HG03460 (cell line): Measurements from ENCODE around the gene ARHGAP10.
"Not testable (repeated sequence)": the region's sequence is repeated elsewhere in the genome, so short reads cannot be mapped to it uniquely, and the experiment has no call there.

ENCODE experiments used
- ATAC-seq: cut with Tn5 transposase; IDR thresholded peaks from one replicate; pipeline ENCODE4 v1.9.1; 2021; ENCODE audit not compliant: unreplicated experiment

Gene ARHGAP10

DNA sequence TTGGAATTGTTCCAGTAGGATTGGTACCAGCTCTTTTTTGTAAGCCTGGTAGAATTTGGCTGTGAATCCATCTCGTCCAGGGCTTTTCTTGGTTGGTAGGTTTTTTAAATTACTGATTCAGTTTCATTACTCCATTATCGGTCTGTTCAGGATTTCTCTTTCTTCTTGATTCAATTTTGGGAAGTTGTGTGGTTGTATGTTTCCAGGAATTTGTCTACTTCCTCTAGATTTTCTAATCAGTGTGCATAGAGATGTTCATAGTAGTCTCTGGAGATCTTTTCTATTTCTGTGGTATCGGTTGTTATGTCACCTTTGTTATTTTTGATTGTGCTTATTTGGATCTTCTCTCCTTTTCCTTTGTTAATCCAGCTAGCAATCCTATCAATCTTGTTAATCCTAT is 248.7 kb downstream of the ARHGAP10 start:
- no peak for ATAC-seq

DNA sequence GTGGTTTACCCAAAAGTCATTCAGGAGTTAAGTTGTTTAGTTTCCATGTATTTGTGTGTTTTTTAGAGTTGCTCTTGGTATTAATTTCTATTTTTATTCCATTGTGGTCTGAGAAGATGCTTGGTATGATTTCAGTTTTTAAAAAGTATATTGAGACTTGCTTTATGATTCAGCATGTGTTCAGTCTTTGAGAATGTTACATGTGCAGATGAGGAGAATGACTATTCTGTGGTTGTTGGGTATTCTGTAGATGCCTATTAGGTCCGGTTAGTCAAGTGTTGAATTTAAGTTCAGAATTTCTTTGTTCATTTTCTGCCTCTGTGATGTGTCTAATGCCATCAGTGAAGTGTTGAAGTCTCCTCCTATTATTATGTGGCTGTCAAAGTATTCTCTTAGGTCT is 249.4 kb downstream of the ARHGAP10 start:
- peak; percentile 88 for ATAC-seq

GRCh38 chr4:147984065-147984777 is 252.3 kb downstream of the ARHGAP10 start:
- no peak for ATAC-seq

GRCh38 chr4:147984778-147985138 is 252.9 kb downstream of the ARHGAP10 start:
- ATAC-seq, result no peak

GRCh38 chr4:147985376-147985775 is 253.5 kb downstream of the ARHGAP10 start:
- ATAC-seq, result no peak

DNA sequence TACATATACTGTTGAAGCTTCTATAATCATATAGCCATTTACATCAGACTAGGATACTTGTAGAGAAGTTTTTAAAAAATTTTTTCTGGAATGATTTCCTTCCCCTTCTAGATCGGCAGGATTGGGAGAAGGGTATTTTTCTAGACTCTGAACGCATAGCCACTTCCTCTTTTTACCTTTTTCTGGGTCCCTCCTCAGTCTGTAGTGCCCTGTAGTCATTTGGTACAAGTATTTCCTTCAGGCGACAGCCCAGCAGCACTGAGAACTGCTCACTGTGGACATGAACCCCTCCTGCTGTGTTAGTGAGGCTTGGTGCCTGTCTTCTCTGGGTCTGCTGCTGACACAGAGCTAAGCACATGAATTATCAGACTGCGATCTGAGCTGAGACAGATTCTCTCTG is 255.4 kb downstream of the ARHGAP10 start:
- ATAC-seq, result peak; percentile 63

GRCh38 chr4:147991543-147992283 is 259.8 kb downstream of the ARHGAP10 start:
- no peak for ATAC-seq

GRCh38 chr4:147994076-147994475 is 262.2 kb downstream of the ARHGAP10 start:
- no peak for ATAC-seq

DNA sequence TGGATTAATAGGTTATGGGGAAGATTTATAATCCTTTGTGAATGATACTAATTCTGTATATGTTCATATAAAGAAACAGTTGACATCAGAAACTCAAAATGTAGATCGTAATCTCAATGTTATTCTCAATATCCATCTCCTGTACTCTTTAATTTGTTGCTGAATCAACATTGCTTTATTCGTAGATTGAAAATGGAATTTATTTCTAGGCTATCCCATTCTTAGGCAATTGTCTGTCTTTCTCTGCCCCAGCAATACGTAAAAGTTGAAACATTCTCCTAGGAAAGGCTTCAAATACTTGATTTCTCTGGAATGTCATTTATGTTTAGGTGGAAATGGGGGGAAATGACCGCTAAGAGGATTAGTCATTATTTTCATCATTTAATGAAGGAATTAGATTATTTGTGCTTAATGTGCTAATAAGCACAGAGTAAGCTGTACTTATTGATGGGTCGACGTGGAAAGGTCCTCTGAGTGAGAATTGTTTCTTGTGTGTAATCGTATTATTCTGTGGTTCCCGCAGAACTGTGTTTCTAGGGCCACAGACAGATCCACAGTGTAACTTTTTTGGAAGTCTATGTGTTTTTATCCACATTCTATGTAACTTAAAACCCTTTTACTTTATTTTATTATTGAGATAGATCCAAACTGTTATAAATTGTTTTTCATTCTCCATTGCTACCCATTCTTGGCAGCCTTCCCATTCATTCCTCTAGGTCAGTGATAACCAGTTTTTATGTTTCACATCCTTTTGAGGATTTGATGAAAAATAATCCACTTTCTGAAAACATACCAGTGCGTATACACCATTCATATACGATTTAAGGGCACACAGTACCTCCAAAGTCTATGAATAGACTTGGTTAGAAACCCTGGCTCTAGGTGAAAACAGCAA is 262.9 kb downstream of the ARHGAP10 start:
- no peak for ATAC-seq

- no peak for ATAC-seq
These were observed 265.0 kb downstream of the ARHGAP10 start for GRCh38 chr4:147996859-147997258.

DNA sequence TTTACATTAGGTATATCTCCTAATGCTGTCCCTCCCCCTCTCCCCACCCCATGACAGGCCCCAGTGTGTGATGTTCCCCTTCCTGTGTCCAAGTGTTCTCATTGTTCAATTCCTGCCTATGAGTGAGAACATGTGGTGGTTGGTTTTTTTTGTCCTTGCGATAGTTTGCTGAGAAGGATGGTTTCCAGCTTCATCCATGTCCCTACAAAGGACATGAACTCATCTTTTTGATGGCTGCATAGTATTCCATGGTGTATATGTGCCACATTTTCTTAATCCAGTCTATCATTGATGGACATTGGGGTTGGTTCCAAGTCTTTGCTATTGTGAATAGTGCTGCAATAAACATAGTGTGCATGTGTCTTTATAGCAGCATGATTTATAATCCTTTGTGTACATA is 268.1 kb downstream of the ARHGAP10 start:
- ATAC-seq, result not testable (repeated sequence)

DNA sequence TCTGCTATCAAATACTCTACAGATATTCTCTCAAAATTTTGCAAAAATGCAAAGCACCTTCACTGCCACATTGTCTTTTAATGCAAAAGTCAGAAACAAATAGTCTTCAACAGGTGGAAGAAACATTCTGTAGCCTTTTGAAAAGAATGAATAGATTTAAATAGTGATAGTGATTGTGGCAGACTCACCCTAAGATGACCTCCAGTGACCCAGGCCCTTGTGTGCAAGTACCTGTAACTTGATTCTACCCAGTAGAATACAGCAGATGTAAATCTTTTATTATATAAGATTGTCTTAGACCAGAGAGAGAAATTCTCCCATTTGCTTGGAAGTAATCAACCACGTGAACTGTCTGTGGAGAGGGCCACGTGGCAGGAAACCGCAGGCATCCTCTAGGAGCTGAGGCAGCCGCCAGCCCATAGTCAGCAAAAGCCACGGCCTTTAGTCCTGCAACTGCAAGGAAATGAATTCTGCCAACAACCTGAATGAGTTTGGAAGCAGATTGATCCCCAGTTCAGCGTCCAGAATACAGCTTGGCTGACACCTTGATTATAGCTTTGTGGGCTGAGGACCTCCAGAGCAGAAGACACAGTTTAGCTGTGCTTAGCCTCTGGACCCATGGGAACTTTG is 272.5 kb downstream of the ARHGAP10 start:
- ATAC-seq, result no peak

DNA sequence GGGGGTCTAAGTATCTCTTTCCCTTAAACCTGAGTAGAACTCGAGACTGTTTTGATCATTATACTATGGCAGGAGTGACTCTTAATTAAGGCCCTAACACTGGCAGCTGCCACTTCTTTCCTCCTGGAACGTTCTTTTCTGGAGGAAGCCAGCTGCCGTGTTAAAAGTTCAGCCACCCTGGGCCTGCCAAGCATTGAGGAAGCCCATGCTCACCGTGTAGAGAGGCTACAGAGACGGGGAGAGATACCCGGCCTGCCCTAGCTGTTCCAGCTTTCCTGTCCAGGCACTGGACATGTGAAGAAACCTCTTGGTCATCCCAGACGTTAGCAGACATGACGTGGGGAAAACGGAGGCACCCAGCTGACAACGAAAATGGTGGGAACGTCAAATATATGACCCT is 274.1 kb downstream of the ARHGAP10 start:
- ATAC-seq, result no peak

GRCh38 chr4:148007314-148007760 is 275.4 kb downstream of the ARHGAP10 start:
- ATAC-seq, result no peak

DNA sequence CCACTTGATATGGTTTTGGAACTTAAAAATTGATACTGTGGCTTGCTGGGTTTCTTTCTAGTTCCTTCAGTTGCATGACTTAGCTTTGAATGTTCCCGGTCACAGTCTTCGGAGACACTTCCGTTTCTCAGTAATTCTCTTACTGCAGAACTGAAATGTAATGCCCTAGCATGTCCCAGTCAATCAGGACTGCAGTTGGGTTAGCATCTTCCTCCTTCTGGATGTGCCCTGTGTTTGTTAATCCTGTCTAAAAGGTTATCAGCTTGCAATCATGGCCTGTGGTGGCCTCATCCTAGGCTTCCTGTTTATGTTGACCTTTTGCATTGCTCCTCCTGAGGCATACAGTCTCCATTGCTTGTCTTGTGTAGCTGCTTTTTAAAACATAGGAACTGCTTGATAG is 275.9 kb downstream of the ARHGAP10 start:
- ATAC-seq, result peak; percentile 47

DNA sequence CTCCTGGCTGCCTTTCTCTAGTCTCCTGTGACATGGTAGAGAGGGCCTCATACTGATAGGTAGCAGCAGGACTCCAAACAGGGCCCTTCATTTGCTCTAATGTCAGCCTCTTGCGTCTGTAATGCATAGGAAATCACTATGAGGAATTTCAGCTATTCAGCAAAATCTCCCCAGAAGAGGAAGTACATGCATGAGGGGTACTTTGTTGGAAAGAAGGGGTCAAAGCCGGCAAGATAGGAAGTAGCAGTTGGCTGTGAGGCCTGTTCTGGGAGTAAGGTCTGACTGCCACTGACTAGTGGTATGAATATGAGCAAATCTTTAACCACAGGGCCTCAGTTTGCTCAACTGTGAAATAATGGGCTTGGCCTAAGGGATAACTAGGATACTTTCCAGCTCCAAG is 283.2 kb downstream of the ARHGAP10 start:
- no peak for ATAC-seq

DNA sequence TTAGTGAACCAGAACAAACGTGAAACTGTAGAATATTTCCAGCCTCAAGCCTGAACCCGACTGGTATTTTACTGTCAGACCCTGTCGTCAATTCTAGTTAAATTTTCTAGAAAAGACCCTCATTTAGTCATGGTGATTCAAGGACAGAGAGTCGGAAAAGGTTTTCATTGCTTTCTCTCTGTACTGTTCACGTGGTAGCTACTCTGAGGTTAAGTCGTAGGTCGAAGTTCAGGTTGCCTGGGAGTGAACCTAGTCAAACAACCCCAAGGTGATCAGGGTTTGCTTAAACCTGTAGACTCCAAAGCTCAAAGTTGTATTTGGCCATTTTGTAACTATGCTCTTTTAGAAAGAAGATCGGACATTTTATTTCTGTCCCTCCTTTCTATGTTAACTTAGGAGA is 283.6 kb downstream of the ARHGAP10 start:
- no peak for ATAC-seq

GRCh38 chr4:148016063-148016637 is 284.3 kb downstream of the ARHGAP10 start:
- ATAC-seq, result no peak

- ATAC-seq, result no peak
These were observed 285.9 kb downstream of the ARHGAP10 start for GRCh38 chr4:148017801-148018200.

GRCh38 chr4:148021686-148022085 is 289.8 kb downstream of the ARHGAP10 start:
- ATAC-seq, result no peak

- no peak for ATAC-seq
These were observed 291.1 kb downstream of the ARHGAP10 start for GRCh38 chr4:148022975-148023374.
